Calu3 (cell line): Measurements from ENCODE around the gene MEST. TPM values are rescaled to one million over a fixed set of nuclear protein-coding genes. Genes with fewer than 3 reads are reported as not detected.

Source experiments
- BruUV-seq: library from RNA; stranded (reverse); fragments of 400-500 nt; replicated peaks from 2 replicates; lab custom pipeline; 2021; lab: Mats Ljungman, UMichigan
- CTCF ChIA-PET: fragments of 300-600 bp; sonication (Branson Sonifier 250); formaldehyde crosslinking; loops from one replicate; lab custom pipeline; 2022; ENCODE audit warnings: antibody characterized with exemption; lab: Charles Lee
- DNase-seq: peaks from one replicate; pipeline ENCODE4 v3.0.0; 2022
- H3K27ac Mint-ChIP-seq: one replicate; pipeline ENCODE4 v1.8.0; 2022; ENCODE audit warnings: mixed read lengths; ENCODE audit not compliant: unreplicated experiment
- H3K27me3 Mint-ChIP-seq: one replicate; pipeline ENCODE4 v1.8.0; 2022; ENCODE audit warnings: mixed read lengths; ENCODE audit not compliant: unreplicated experiment
- H3K36me3 Mint-ChIP-seq: one replicate; pipeline ENCODE4 v1.8.0; 2022; ENCODE audit warnings: mild to moderate bottlenecking, moderate library complexity, mixed read lengths; ENCODE audit not compliant: insufficient read depth, unreplicated experiment
- H3K4me1 Mint-ChIP-seq: one replicate; pipeline ENCODE4 v1.8.0; 2022; ENCODE audit warnings: mild to moderate bottlenecking, low read depth, mixed read lengths; ENCODE audit not compliant: unreplicated experiment
- H3K4me3 Mint-ChIP-seq: one replicate; pipeline ENCODE4 v1.8.0; 2022; ENCODE audit warnings: mild to moderate bottlenecking, low read depth, moderate library complexity, mixed read lengths; ENCODE audit not compliant: unreplicated experiment
- H3K9me3 Mint-ChIP-seq: one replicate; pipeline ENCODE4 v1.8.0; 2022; ENCODE audit warnings: low read depth, mixed read lengths; ENCODE audit not compliant: unreplicated experiment
- CTCF ChIP-seq: fragments of 200-600 bp; IDR thresholded peaks from one replicate; pipeline ENCODE4 v1.8.0; 2022; ENCODE audit warnings: antibody characterized with exemption; ENCODE audit not compliant: unreplicated experiment
- intact Hi-C: fragments of 100-400 bp; cut with micrococcal nuclease; formaldehyde crosslinking; loops from one replicate; pipeline ENCODE4 v1.10.0; 2022; ENCODE audit not compliant: unreplicated experiment
- total RNA-seq: library from RNA; stranded (reverse); gene quantifications from 2 replicates; pipeline ENCODE4 v1.2.3, GENCODE V29; 2022

The MEST gene
- total RNA-seq, 1 experiment from 2014 or later: 62.6 TPM

- intact Hi-C loops: no loop called here
- CTCF ChIA-PET: interaction anchor here (0.5 kb wide), 1 partner anchor 303 kb away, joined by 5 read pairs; no protein-coding TSS in a partner anchor
Measured at GRCh38 chr7:130478991-130479390, 12.9 kb upstream of the MEST start.

GRCh38 chr7:130479716-130480400 lies 12.0 kb upstream of the MEST start:
- DNase-seq: no peak

More at GRCh38 chr7:130478991-130479390, 12.9 kb upstream of the MEST start:
- TF ChIP-seq CTCF: no peak
- H3K4me1 Mint-ChIP-seq: no peaks in the 10 kb centered on the region
- BruUV-seq: no TSS peak
- no peaks in the 10 kb centered on the region for H3K36me3 Mint-ChIP-seq
- H3K4me3 Mint-ChIP-seq: no peak overlapping the region
- DNase-seq: no peak
- no peaks in the 10 kb centered on the region for H3K9me3 Mint-ChIP-seq
- peaks cover 41% of the 10 kb centered on the region for H3K27me3 Mint-ChIP-seq
- no peak overlapping the region for H3K27ac Mint-ChIP-seq

DNA sequence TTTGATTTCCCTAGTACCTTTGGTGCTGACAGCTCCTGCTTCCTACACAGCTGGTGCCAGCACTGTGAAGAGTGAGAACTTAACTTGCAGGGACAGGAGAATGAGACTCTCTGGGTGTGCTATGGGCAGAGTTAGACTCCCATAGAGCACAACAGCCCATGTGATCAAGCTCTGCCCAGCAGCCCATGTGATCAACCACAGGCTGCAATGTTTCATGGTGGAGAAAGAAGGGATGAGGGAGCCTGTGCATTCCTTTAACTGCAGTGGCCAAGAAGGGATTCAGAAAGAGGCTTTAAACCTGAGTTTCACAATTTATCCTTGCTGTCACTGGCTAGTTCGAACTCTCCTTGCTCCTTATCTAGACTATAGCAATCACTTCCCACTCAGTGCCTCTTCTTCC lies 10.0 kb upstream of the MEST start:
- CTCF ChIA-PET: no interaction called here
- BruUV-seq: no TSS peak
- intact Hi-C loops: loop anchor here (10.0 kb wide), 1 partner anchor 407 kb away; the partner anchor contains the start of gene KLHDC10
- DNase-seq: no peak
- no peak for TF ChIP-seq CTCF
- H3K36me3 Mint-ChIP-seq: peaks cover 18% of the 10 kb centered on the region
- peaks cover 20% of the 10 kb centered on the region for H3K27me3 Mint-ChIP-seq
- no peak overlapping the region for H3K27ac Mint-ChIP-seq
- H3K4me1 Mint-ChIP-seq: peaks cover 20% of the 10 kb centered on the region
- H3K4me3 Mint-ChIP-seq: no peak overlapping the region
- peaks cover 3% of the 10 kb centered on the region for H3K9me3 Mint-ChIP-seq

More at GRCh38 chr7:130479716-130480400, 12.0 kb upstream of the MEST start:
- Mint-ChIP-seq H3K4me3 (no peak overlapping the region), H3K27me3 (peaks cover 40% of the 10 kb centered on the region), H3K27ac (no peak overlapping the region), H3K36me3 (no peaks in the 10 kb centered on the region), H3K4me1 (peaks cover 4% of the 10 kb centered on the region), H3K9me3 (no peaks in the 10 kb centered on the region)
- CTCF ChIA-PET: interaction anchor here (0.5 kb wide), 1 partner anchor 302 kb away, joined by 5 read pairs; no protein-coding TSS in a partner anchor
- no TSS peak for BruUV-seq
- intact Hi-C loops: loop anchor here (10.0 kb wide), 1 partner anchor 405 kb away; the partner anchor contains the start of gene KLHDC10
- TF ChIP-seq CTCF: no peak

DNA sequence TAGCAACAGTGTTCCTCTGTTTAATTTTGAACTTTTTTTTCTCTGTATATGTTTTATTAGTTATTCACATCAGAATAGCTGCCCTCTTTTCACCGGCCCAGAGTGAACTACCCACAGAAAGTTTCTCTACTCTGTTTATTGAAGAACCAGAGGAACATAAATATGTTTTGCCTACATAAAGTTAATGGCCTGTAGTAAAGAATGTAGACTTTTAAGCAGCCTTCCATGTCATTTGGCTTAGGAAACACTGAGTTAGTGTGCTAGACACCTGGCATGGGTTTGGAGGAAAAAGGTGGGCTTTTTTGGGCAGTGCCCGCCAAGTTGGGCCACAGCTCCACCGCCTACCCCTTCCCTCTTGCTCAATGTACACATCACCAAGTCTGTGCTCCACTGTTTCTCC lies 8.9 kb upstream of the MEST start:
- no peak for TF ChIP-seq CTCF

More for the DNA sequence above, 8.9 kb upstream of the MEST start:
- Mint-ChIP-seq H3K36me3 (peaks cover 22% of the 10 kb centered on the region), H3K27me3 (peaks cover 9% of the 10 kb centered on the region), H3K4me1 (peaks cover 26% of the 10 kb centered on the region), H3K9me3 (peaks cover 3% of the 10 kb centered on the region), H3K27ac (no peak overlapping the region), H3K4me3 (no peak overlapping the region)
- intact Hi-C loops: loop anchor here (10.0 kb wide), 1 partner anchor 408 kb away; the partner anchor contains the start of gene KLHDC10
- no TSS peak for BruUV-seq
- no peak for DNase-seq
- CTCF ChIA-PET: no interaction called here
